Endothelial cell of coronary artery (primary cell): Measurements from ENCODE around the gene LGI4. TPM values are rescaled to one million over a fixed set of nuclear protein-coding genes. Genes with fewer than 3 reads are reported as not detected.

ENCODE experiments used
- total RNA-seq: library from RNA; depleted of rRNA; stranded (reverse); fragments of >200 nt; gene quantifications from 2 replicates; pipeline ENCODE4 v1.2.3, GENCODE V29; 2014

The LGI4 gene
- total RNA-seq: 0.09 TPM in 1 of 2 replicates, not detected in the other

GRCh38 chr19:35134601-35135242 lies at the start of gene LGI4:
Gene LGI4 (minus strand): TSS chr19:35135059. CDS start chr19:35134680, 379 bp downstream.

GRCh38 chr19:35154525-35155406 lies 19.9 kb upstream of the LGI4 start, which contains the start of gene FXYD5:
Gene FXYD5 (plus strand): TSS chr19:35154735. CDS start chr19:35155551, 816 bp downstream.

GRCh38 chr19:35143231-35143715 lies 8.4 kb upstream of the LGI4 start, which contains the start of gene FXYD7:
Gene FXYD7 (plus strand): TSS chr19:35143255. CDS start chr19:35143334, 79 bp downstream.

GRCh38 chr19:35138305-35138892 lies 3.5 kb upstream of the LGI4 start, which contains the start of gene FXYD1:
Gene FXYD1 (plus strand): TSS chr19:35138824. CDS start chr19:35140080, 1,256 bp downstream.

GRCh38 chr19:35115177-35115951 lies 19.5 kb downstream of the LGI4 start, which contains the start of gene FXYD3:
Gene FXYD3 (plus strand): TSS chr19:35115823. CDS start chr19:35119377, 3,554 bp downstream.

Other genes starting within 250 kb of the LGI4 start
- gene ZNF30, start 208.2 kb downstream of the LGI4 start, total RNA-seq: 3.5 and 4.2 TPM in 2 replicates
- 24.8 and 34.3 TPM in 2 replicates for gene ZNF792, start 170.8 kb downstream of the LGI4 start, total RNA-seq
- gene GRAMD1A, start 134.7 kb downstream of the LGI4 start, total RNA-seq: 33.4 and 57.0 TPM in 2 replicates
- 7.6 and 8.1 TPM in 2 replicates for gene SCN1B, start 104.6 kb downstream of the LGI4 start, total RNA-seq
- not detected in 2 replicates for gene HPN, start 93.3 kb downstream of the LGI4 start, total RNA-seq
- not detected in 2 replicates for gene FXYD3, start 19.2 kb downstream of the LGI4 start, total RNA-seq
- not detected in 2 replicates for gene FXYD1, start 3.8 kb upstream of the LGI4 start, total RNA-seq
- not detected in 2 replicates for gene FXYD7, start 8.2 kb upstream of the LGI4 start, total RNA-seq
- gene FXYD5, start 19.7 kb upstream of the LGI4 start, total RNA-seq: 25.6 and 28.0 TPM in 2 replicates
- not detected in 2 replicates for gene FAM187B, start 93.7 kb upstream of the LGI4 start, total RNA-seq
- gene LSR, start 113.9 kb upstream of the LGI4 start, total RNA-seq: 0.19 and 0.27 TPM in 2 replicates
- 39.9 and 49.2 TPM in 2 replicates for gene USF2, start 133.9 kb upstream of the LGI4 start, total RNA-seq
- gene HAMP, start 147.5 kb upstream of the LGI4 start, total RNA-seq: under 0.01 and 0.09 TPM in 2 replicates
- gene MAG, start 157.1 kb upstream of the LGI4 start, total RNA-seq: not detected in 2 replicates
- gene CD22, start 194.1 kb upstream of the LGI4 start, total RNA-seq: not detected in 2 replicates
- not detected in 2 replicates for gene FFAR1, start 212.8 kb upstream of the LGI4 start, total RNA-seq
- not detected in 2 replicates for gene FFAR3, start 223.4 kb upstream of the LGI4 start, total RNA-seq
- gene GPR42, start 236.0 kb upstream of the LGI4 start, total RNA-seq: not detected in 2 replicates